SK-N-SH (cell line): ENCODE results near the gene SLC26A8. TPM values are rescaled to one million over a fixed set of nuclear protein-coding genes. Genes with fewer than 3 reads are reported as not detected.

Source experiments
- CTCF ChIA-PET: fragments of 300-600, 350-600 bp; formaldehyde crosslinking; extraction: SDS; loops from one replicate; lab custom pipeline; 2021; lab: Yijun Ruan, JAX
- POLR2A ChIA-PET: fragments of 350-600 bp; sonication (Branson Sonifier 250); formaldehyde crosslinking; extraction: SDS; loops from one replicate; lab custom pipeline; 2020; ENCODE audit warnings: antibody characterized with exemption, inconsistent platforms; lab: Yijun Ruan, JAX
- DNase-seq: peaks from one replicate; pipeline ENCODE4 v3.0.0; 2012
- H2AFZ ChIP-seq: fragments of 200-600 bp; sonication (generic); 2 replicates; pipeline ENCODE4 v1.8.1; 2016; ENCODE audit warnings: antibody characterized with exemption, mild to moderate bottlenecking, low read depth
- H3F3A ChIP-seq: fragments of 200-600 bp; sonication (generic); replicated peaks from 2 replicates; pipeline ENCODE3; 2016; ENCODE audit warnings: antibody characterized with exemption, mild to moderate bottlenecking; ENCODE audit not compliant: insufficient read depth
- H3K27ac ChIP-seq, 2 experiments: fragments of 200-500 bp in 1 of 2; fragments of 200-600 bp in 1 of 2; sonication (Bioruptor generic) in 1 of 2; sonication (generic), shearing (Covaris generic) in 1 of 2; 2 replicates each; pipeline versions ENCODE4 v1.5.1 to v1.6.1; 2014 to 2016; ENCODE audit warnings: low read depth in 2 of 2, inconsistent platforms in 1 of 2, low read length in 1 of 2, mild to moderate bottlenecking in 1 of 2, mixed read lengths in 1 of 2
- H3K27me3 ChIP-seq: fragments of 200-600 bp; sonication (generic), shearing (Covaris generic); 2 replicates; pipeline ENCODE4 v1.6.1; 2016; ENCODE audit warnings: mixed run types; ENCODE audit not compliant: insufficient read depth
- H3K36me3 ChIP-seq, 2 experiments: fragments of 200-500 bp in 1 of 2; fragments of 200-600 bp in 1 of 2; sonication (Bioruptor generic) in 1 of 2; sonication (generic) in 1 of 2; replicated peaks in 1 of 2; 2 replicates each; pipeline versions ENCODE3 to v1.5.1; 2014 to 2016; ENCODE audit warnings: low read length in 1 of 2, mild to moderate bottlenecking in 1 of 2; ENCODE audit not compliant: insufficient read depth in 2 of 2, control insufficient read depth in 1 of 2
- H3K4me1 ChIP-seq, 2 experiments: fragments of 200-500 bp in 1 of 2; fragments of 200-600 bp in 1 of 2; sonication (Bioruptor generic) in 1 of 2; sonication (generic), shearing (Covaris generic) in 1 of 2; 2 replicates each; pipeline versions ENCODE4 v1.5.1 to v1.6.1; 2014 to 2016; ENCODE audit warnings: low read depth in 1 of 2, low read length in 1 of 2, mixed run types in 1 of 2; ENCODE audit not compliant: insufficient read depth in 2 of 2, control insufficient read depth in 1 of 2
- H3K4me2 ChIP-seq: fragments of 200-600 bp; sonication (generic), shearing (Covaris generic); 2 replicates; pipeline ENCODE4 v1.6.1; 2017; ENCODE audit warnings: mixed run types
- H3K4me3 ChIP-seq, 2 experiments: fragments of 200-500 bp in 1 of 2; fragments of 200-600 bp in 1 of 2; sonication (Bioruptor generic) in 1 of 2; sonication (generic), shearing (Covaris generic) in 1 of 2; 2 replicates each; pipeline versions ENCODE4 v1.5.1 to v1.8.1; 2014 to 2016; ENCODE audit warnings: low read depth in 2 of 2, inconsistent platforms in 1 of 2, low read length in 1 of 2, mild to moderate bottlenecking in 1 of 2, mixed read lengths in 1 of 2, moderate library complexity in 1 of 2
- H3K79me2 ChIP-seq: fragments of 200-600 bp; sonication (generic); 2 replicates; pipeline ENCODE4 v1.8.1; 2017; ENCODE audit warnings: mild to moderate bottlenecking; ENCODE audit not compliant: insufficient read depth
- H3K9ac ChIP-seq: fragments of 200-600 bp; sonication (generic); 2 replicates; pipeline ENCODE4 v1.6.1; 2017; ENCODE audit warnings: mixed run types
- H3K9me2 ChIP-seq: fragments of 200-600 bp; sonication (generic); 2 replicates; pipeline ENCODE4 v1.6.1; 2017; ENCODE audit warnings: mixed run types
- H3K9me3 ChIP-seq: fragments of 200-600 bp; sonication (generic); 2 replicates; pipeline ENCODE4 v1.6.1; 2017; ENCODE audit warnings: mixed run types, mild to moderate bottlenecking, moderate library complexity
- H4K20me1 ChIP-seq: fragments of 200-600 bp; sonication (generic); 2 replicates; pipeline ENCODE4 v1.6.1; 2017; ENCODE audit warnings: mild to moderate bottlenecking, mixed run types; ENCODE audit not compliant: insufficient read depth
- EP300 ChIP-seq, 2 experiments: IDR thresholded peaks; 2 replicates each; pipeline versions ENCODE4 v1.4.0 to v1.6.1; 2012; ENCODE audit warnings: borderline replicate concordance in 1 of 2, low read depth in 1 of 2, low read length in 1 of 2
- GATA2 ChIP-seq: sonication (generic); formaldehyde crosslinking; IDR thresholded peaks from 2 replicates; pipeline ENCODE4 v1.5.0; 2020; ENCODE audit warnings: mild to moderate bottlenecking, missing genetic modification reagents
- NFIC ChIP-seq: IDR thresholded peaks from 2 replicates; pipeline ENCODE4 v1.4.0; 2012; ENCODE audit warnings: borderline replicate concordance
- NRF1 ChIP-seq: IDR thresholded peaks from 2 replicates; pipeline ENCODE4 v1.6.1; 2012; ENCODE audit warnings: low read depth, mild to moderate bottlenecking, low read length
- RFX5 ChIP-seq: IDR thresholded peaks from 2 replicates; pipeline ENCODE4 v1.6.1; 2012; ENCODE audit warnings: mild to moderate bottlenecking, improper control_type of control experiment, low read length
- SIN3A ChIP-seq: IDR thresholded peaks from 2 replicates; pipeline ENCODE4 v1.6.1; 2012; ENCODE audit warnings: low read depth, mild to moderate bottlenecking, low read length, moderate library complexity, borderline replicate concordance
- SMC3 ChIP-seq: IDR thresholded peaks from 2 replicates; pipeline ENCODE4 v1.6.1; 2012; ENCODE audit warnings: low read depth, low read length, improper control_type of control experiment
- YY1 ChIP-seq: IDR thresholded peaks from 2 replicates; pipeline ENCODE4 v1.4.0; 2012; ENCODE audit warnings: low read depth, mild to moderate bottlenecking
- WGBS: methylation state at CpG from one replicate; pipeline ENCODE4 v1.1.6; 2017; ENCODE audit warnings: low lambda C conversion rate; 5-methylcytosine and 5-hydroxymethylcytosine counted together
- polyA plus RNA-seq, 3 experiments: library from polyadenylated mRNA; depleted of rRNA; stranded (reverse); fragments of >200 nt; gene quantifications; 2 replicates each; pipeline ENCODE4 v1.2.3, GENCODE V29; 2012
- TF ChIP-seq, protein P1 (sequence below): IDR thresholded peaks from 2 replicates; pipeline ENCODE4; 2012
- TF ChIP-seq, protein P2 (sequence below): fragments of 150-350 bp; IDR thresholded peaks from 2 replicates; pipeline ENCODE4 v1.6.1; 2017; ENCODE audit warnings: antibody characterized with exemption, low read length, low read depth, borderline replicate concordance
- TF ChIP-seq, protein P3 (sequence below): IDR thresholded peaks from 2 replicates; pipeline ENCODE4 v1.6.1; 2012; ENCODE audit warnings: mild to moderate bottlenecking, low read depth, low read length, moderate library complexity

Gene SLC26A8
- polyA plus RNA-seq, 1 of the 3 experiments (the other 2 are of a cell fraction) = not detected

DNA sequence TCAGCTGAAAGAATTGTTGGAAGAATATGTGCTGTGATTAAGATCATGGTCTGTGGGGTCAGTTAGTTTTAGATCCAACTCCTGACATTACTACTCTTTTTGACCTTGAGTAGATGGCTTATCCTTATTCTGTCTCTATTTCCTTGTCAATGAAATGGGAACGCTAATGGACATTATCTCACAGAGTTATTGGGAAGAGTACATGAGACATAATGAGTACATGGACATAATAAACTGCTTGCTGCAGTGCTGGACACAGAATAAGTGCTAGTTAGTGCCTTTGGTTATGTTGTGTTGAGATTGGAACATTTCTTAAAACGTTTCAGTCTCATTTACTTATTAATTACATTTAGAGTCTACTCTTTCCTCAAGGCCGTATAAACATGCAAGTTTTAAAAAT, 45.8 kb upstream of the SLC26A8 start (continued):
- TF ChIP-seq, protein P1, sequence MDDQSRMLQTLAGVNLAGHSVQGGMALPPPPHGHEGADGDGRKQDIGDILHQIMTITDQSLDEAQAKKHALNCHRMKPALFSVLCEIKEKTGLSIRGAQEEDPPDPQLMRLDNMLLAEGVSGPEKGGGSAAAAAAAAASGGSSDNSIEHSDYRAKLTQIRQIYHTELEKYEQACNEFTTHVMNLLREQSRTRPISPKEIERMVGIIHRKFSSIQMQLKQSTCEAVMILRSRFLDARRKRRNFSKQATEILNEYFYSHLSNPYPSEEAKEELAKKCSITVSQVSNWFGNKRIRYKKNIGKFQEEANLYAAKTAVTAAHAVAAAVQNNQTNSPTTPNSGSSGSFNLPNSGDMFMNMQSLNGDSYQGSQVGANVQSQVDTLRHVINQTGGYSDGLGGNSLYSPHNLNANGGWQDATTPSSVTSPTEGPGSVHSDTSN = no peak
- TF ChIP-seq EP300 (IDR thresholded peaks at IDR 0.05; ENCODE audit: borderline replicate concordance in 1 of 2, low read depth in 1 of 2, low read length in 1 of 2) = no peak
- TF ChIP-seq, protein P2, sequence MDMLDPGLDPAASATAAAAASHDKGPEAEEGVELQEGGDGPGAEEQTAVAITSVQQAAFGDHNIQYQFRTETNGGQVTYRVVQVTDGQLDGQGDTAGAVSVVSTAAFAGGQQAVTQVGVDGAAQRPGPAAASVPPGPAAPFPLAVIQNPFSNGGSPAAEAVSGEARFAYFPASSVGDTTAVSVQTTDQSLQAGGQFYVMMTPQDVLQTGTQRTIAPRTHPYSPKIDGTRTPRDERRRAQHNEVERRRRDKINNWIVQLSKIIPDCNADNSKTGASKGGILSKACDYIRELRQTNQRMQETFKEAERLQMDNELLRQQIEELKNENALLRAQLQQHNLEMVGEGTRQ = no peak
- no peak for TF ChIP-seq SMC3

DNA sequence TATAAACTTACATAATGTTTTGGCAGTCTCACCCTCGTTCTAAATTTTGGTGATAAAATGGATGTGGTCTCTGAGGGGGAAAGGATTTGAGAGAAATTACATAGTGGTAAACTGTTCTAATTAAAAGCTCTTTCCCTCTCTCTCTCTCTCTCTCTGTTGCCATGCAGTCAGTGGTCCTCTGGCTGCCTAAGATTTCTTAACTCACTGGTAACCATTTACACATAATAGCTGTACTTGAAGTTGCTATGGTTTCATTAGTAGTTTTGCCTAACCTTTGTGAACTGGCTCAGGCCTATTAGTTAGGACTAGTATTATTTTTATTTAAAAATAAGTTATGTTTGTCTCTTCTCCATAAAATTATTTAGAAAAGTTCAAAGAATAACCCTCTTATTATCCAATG, 45.1 kb upstream of the SLC26A8 start:
- Histone ChIP-seq H3F3A (peaks cover 4% of the 10 kb centered on the region), H3K9me2 (no peaks in the 10 kb centered on the region), H3K4me1 (peaks cover 9 to 22% of the 10 kb centered on the region in 2 experiments; a peak in 3 of 4 replicates), H3K9ac (no peak overlapping the region), H2AFZ (no peak overlapping the region), H3K36me3 (peaks cover 0 to 18% of the 10 kb centered on the region in 2 experiments)
- no peak for TF ChIP-seq YY1
- no peak for TF ChIP-seq GATA2 (CRISPR knock-in tag)
- TF ChIP-seq NFIC = no peak
- TF ChIP-seq SMC3 = no peak
- TF ChIP-seq, protein P3, sequence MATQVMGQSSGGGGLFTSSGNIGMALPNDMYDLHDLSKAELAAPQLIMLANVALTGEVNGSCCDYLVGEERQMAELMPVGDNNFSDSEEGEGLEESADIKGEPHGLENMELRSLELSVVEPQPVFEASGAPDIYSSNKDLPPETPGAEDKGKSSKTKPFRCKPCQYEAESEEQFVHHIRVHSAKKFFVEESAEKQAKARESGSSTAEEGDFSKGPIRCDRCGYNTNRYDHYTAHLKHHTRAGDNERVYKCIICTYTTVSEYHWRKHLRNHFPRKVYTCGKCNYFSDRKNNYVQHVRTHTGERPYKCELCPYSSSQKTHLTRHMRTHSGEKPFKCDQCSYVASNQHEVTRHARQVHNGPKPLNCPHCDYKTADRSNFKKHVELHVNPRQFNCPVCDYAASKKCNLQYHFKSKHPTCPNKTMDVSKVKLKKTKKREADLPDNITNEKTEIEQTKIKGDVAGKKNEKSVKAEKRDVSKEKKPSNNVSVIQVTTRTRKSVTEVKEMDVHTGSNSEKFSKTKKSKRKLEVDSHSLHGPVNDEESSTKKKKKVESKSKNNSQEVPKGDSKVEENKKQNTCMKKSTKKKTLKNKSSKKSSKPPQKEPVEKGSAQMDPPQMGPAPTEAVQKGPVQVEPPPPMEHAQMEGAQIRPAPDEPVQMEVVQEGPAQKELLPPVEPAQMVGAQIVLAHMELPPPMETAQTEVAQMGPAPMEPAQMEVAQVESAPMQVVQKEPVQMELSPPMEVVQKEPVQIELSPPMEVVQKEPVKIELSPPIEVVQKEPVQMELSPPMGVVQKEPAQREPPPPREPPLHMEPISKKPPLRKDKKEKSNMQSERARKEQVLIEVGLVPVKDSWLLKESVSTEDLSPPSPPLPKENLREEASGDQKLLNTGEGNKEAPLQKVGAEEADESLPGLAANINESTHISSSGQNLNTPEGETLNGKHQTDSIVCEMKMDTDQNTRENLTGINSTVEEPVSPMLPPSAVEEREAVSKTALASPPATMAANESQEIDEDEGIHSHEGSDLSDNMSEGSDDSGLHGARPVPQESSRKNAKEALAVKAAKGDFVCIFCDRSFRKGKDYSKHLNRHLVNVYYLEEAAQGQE = no peak
- TF ChIP-seq NRF1 = no peak
- no peak for TF ChIP-seq RFX5
- no peak for TF ChIP-seq SIN3A
- TF ChIP-seq, all 33 proteins: peak for 0
- Histone ChIP-seq H3K79me2 (peaks cover 83% of the 10 kb centered on the region), H3K4me3 (no peak overlapping the region), H3K9me3 (no peaks in the 10 kb centered on the region), H3K27ac (no peak overlapping the region), H3K4me2 (no peak overlapping the region), H4K20me1 (peaks cover 59% of the 10 kb centered on the region), H3K27me3 (no peaks in the 10 kb centered on the region)
- WGBS = 100% methylated on average over 1 of the region's 1 CpG
- ChIA-PET POLR2A (interaction anchor here (0.7 to 1.3 kb wide), 3 partner anchors 8 to 41 kb away, joined by 3 read pairs; no protein-coding TSS in a partner anchor), CTCF (interaction anchor here (1.2 to 3.7 kb wide), 2 partner anchors 26 to 42 kb away, joined by 4 to 16 read pairs; partner anchors contain the start of gene MAPK14)
- DNase-seq = no peak
